GM18499 (cell line): ENCODE measurements around the gene DISC1.
"Not testable (repeated sequence)": the region's sequence is repeated elsewhere in the genome, so short reads cannot be mapped to it uniquely, and the experiment has no call there.

ENCODE experiments used
- ATAC-seq: cut with Tn5 transposase; IDR thresholded peaks from one replicate; pipeline ENCODE4 v1.9.1; 2021; ENCODE audit warnings: moderate number of reproducible peaks; ENCODE audit not compliant: insufficient read depth, unreplicated experiment

The DISC1 gene

GRCh38 chr1:231969076-231969475 lies 342.5 kb downstream of the DISC1 start:
- ATAC-seq: no peak

DNA sequence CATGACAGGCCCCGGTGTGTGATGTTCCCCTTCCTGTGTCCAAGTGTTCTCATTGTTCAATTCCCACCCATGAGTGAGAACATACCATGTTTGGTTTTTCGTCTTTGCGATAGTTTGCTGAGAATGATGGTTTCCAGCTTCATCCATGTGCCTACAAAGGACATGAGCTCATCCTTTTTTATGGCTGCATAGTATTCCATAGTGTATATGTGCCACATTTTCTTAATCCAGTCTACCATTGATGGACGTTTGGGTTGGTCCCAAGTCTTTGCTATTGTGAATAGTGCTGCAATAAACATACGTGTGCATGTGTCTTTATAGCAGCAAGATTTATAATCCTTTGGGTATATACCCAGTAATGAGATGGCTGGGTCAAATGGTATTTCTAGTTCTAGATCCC lies 343.2 kb downstream of the DISC1 start:
- not testable (repeated sequence) for ATAC-seq

DNA sequence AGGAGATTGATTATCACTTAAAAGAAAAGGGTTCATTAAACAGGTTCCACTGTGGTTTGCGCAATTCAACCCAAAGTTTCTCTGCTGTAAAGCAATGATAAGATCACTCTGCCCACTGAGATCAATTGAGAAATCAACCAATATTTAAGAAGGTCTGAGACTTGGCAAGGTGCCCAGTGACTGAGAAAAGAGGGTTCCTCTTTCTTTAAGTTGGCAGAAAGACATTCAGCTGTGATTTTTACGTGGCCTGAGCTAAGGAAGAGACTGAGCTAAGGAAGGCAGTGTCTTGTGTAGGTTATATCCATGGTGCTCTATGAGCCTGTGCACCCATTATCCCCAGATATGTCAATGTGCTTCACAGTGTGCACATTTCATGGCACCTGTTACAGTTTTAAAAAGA lies 344.1 kb downstream of the DISC1 start:
- no peak for ATAC-seq

GRCh38 chr1:231971397-231972110 lies 345.0 kb downstream of the DISC1 start:
- ATAC-seq: no peak

DNA sequence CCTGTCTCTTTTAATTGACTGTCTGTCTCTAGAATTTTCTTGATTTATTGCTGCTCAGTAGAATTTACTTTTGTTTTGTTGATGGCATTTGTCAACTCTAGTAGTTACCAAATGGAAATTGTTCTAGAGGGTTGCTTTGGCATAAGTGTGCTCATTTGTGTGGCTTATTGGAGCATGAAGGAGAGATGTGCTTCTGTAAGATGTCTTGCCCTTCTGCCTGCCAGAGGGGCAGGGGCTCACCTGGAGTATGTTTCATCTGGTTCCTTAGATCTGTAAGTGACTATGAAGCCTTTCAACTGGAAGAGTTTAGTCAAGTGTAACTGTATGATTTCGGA lies 345.5 kb downstream of the DISC1 start:
- ATAC-seq: no peak

GRCh38 chr1:231973830-231974229 lies 347.2 kb downstream of the DISC1 start:
- ATAC-seq: no peak

GRCh38 chr1:231976231-231976630 lies 349.6 kb downstream of the DISC1 start:
- ATAC-seq: no peak

DNA sequence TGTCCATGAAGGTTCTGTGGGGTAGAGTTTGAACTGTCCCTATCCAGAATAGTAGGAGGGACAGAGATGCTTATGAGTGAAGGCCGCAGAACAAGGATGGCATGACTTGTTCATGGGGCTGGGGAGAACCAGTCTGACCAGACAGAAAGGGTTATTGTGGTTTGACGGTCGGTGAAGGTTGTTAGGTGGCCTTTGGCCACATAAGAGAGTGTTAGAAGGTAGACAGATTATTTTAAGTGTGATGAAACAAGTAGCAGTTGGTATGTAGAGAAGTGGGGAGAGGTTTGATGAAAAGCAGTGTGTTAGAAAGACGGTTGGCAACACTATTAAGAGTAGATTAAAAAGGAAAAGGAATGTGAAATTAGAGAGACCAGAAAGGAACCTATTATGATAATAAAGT lies 355.1 kb downstream of the DISC1 start:
- no peak for ATAC-seq

DNA sequence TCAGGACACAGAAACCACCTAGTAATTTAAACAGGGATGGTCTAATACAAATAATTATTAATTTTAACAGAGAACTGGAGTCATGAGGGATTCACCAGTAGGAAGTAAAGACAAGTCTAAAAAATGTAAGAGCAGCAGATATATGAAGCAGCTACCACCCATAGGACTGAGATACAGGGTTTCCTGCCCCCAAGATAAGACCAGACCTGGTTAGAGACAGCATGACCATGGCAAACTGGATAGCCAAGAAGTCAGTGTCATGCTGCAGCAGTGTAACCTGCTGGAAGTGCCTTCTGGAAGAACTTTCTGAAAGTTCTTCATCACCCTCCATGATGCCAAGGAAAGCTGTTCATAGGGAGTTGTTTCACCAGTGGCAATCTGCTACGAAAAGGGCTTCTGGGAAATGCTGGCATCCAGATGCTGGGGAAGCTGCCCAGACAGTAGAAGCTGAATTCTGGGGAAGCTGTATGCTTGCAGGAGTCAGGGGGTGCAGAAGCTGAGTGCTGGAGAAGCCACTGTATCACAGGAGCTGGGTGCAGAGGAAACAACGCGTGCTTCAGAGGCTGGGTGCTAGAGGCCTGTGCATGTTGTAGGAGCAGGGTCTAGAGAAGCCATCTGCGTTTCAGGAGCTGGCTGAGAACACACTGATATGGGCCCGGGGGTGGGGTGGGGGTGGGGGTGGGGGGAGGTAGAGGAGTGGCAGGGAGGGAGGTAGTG lies 356.4 kb downstream of the DISC1 start:
- ATAC-seq: no peak

DNA sequence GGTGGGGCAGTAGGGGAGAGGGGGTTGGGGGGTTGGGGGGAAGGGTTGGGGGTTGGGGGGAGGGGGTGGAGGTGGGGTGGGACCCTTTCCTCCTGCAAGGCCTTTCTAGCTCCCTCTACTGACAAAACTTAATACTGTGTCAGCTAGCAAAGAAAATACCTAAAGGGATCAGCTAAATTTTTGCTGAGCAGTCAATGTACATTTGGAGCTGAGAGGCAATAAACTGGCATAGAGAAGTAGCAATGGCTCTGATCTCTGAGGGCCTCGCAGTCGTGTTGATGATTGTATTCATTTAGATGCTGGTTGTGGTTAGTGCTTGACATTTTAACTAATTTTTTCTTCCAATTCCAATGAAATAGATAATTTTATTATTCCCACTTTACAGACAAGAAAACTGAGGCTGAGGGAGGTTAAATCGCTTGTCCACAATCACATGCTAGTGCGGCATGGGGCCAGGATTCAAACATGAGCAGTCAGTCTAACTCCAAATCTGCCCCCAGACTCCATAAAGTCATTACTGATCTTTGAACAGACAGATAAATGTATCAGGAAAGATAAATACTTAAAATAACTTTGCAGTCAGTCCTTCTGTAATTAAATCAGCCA lies 357.1 kb downstream of the DISC1 start:
- ATAC-seq: no peak

DNA sequence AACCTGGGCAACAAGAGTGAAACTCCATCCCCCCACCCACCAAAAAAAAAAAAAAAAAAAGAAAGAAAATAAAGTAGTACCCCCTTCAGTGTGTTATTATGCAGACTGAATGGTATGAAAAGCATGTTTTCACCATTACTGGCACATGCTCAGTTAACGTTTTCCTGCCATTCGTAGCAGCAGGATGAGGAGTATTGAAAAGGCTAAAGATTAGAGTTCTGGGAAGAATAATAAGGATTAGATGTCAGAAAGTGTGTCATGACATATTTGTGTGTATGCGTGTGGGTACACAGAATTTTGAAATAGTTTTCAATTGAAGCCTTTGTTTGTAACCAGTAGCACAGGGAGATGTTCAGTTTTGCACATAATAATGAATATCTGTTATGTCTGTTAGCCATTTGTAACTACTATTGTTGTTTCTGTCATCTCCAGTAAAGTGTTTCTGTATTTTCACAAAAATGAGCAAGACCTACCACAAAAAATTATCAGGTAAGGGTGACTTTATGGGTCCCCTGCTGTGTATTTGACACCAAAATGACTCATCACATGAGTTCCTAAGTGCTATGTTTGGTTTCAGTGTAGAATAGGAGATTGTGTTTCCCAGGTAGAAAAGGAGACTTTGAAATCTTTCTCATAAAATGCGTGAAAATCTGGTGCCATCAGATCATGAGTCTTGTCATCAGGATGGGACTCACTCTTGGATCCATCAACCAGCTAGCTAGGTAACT lies 358.9 kb downstream of the DISC1 start:
- ATAC-seq: no peak

DNA sequence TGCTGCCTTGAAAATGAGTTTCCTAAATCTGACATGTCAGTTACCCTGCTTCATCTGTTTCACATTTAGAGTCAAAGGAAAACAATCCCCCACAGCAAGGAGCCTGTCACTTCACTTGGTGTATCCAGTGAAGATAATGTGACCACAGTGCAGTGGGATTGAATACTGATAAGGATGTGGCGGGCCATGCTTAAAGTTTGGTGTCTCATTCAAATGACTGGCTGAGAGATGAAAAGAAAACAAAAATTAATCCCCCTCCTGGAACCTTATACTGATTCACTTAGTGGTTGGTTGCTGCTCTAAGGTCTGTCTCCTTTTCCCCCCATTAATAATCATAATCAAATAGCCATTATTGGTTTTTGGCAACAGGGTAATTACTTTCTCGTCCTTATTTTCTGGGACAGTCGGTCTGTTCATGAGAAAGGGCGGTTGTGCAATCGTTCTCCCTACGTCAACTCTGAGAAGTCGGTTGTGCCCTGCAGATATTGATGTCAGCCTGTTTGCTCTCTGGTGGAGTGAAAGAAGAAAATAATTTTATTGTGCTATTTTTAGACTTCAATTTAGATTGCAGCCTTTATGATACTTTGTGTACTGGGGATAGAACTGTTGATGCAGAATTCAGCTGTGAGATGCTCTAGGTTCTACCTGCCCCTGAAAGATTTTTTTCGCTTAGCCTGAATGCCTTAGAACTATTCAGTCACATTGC lies 360.2 kb downstream of the DISC1 start:
- ATAC-seq: no peak

DNA sequence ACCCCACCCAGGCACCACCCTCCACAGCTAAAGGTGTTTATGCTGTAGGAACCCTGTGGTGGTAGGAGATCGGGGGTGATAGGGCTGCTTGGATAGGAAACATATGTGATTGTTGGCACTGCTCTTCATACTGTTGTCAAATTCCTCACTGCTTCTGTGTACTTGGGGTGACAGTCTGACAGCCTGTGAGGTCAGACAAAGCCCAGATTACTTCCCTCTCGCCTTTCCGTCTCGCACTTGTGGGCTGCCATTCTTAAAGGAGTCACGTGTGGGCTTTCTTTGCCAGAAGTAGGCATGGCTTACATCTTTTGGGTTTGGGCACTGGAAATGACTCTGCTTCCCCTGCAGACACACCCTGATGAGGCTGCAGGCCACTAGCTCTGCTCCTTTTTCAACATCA lies 363.8 kb downstream of the DISC1 start:
- ATAC-seq: no peak

DNA sequence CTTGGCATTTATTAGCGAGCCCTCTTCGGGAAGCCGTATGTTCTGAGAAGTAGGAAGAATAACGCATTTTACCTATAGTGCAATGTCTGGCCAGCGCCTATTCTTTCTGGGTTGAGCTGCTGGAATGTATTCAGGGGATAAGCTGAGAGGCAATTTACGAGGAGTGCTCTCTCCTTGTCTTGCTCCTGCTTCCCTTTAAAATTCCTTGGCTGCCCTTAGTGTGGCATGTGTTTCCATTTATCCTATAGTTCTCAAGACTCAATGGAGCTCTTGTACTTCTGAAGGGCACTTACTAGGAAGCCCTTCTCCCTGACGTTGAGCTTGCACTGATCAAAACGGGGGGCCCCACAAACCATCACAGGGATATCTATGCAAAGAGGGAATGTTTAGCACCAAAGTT lies 364.6 kb downstream of the DISC1 start:
- no peak for ATAC-seq

GRCh38 chr1:231993968-231994455 lies 367.4 kb downstream of the DISC1 start:
- ATAC-seq: no peak

- ATAC-seq: no peak
Measured at GRCh38 chr1:231998791-231999190, 372.2 kb downstream of the DISC1 start.

DNA sequence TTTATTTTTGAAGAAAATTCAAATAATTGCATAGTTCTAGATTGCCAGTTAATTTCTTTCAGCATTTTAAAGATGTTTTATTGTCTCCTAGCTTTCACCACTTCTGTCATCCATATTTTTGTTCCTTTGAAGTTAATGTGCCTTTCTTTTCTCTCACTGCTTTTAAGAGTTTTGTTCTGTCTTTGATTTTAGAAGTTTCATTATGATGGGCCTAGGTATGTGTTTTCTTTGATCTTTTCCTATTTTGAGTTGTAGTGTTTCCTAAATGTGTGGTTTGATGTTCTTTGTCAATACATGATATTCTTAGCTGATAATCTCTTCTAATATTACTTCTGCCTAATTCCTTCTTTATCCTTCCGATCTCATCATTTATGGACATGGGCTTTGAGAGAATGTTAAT lies 378.7 kb downstream of the DISC1 start:
- no peak for ATAC-seq

- no peak for ATAC-seq
Measured at GRCh38 chr1:232009741-232010140, 383.2 kb downstream of the DISC1 start.

- no peak for ATAC-seq
Measured at GRCh38 chr1:232011961-232012360, 385.4 kb downstream of the DISC1 start.

GRCh38 chr1:232012773-232013386 lies 386.3 kb downstream of the DISC1 start:
- no peak for ATAC-seq
